Mucosa of stomach (tissue), 1 donor: ENCODE data around the gene CDC42BPB.
"Not testable (repeated sequence)": the region's sequence is repeated elsewhere in the genome, so short reads cannot be mapped to it uniquely, and the experiment has no call there.

Experiments used
- H3K27me3 ChIP-seq: one replicate; pipeline ENCODE4 v1.7.0; 2013; ENCODE audit warnings: mild to moderate bottlenecking, low read length; ENCODE audit not compliant: control insufficient read depth, insufficient read depth
- H3K36me3 ChIP-seq: one replicate; pipeline ENCODE4 v1.7.0; 2013; ENCODE audit warnings: low read length; ENCODE audit not compliant: control insufficient read depth, insufficient read depth
- H3K4me1 ChIP-seq: one replicate; pipeline ENCODE4 v1.7.0; 2013; ENCODE audit warnings: mild to moderate bottlenecking, low read length; ENCODE audit not compliant: control insufficient read depth, insufficient read depth
- H3K4me3 ChIP-seq: one replicate; pipeline ENCODE4 v1.7.0; 2013; ENCODE audit warnings: low read length
- H3K9ac ChIP-seq: one replicate; pipeline ENCODE4 v1.7.0; 2013; ENCODE audit warnings: mild to moderate bottlenecking, low read length, moderate library complexity
- H3K9me3 ChIP-seq: one replicate; pipeline ENCODE4 v1.7.0; 2013; ENCODE audit warnings: mild to moderate bottlenecking, low read length, moderate library complexity; ENCODE audit not compliant: control insufficient read depth
- donor health status: Pancreatic carcinoma.

CDC42BPB gene

GRCh38 chr14:102898776-102899515 is 158.4 kb downstream of the CDC42BPB start:
- H3K4me1 ChIP-seq: no peaks in the 10 kb centered on the region
- no peak overlapping the region for H3K4me3 ChIP-seq
- no peaks in the 10 kb centered on the region for H3K27me3 ChIP-seq
- no peaks in the 10 kb centered on the region for H3K36me3 ChIP-seq
- H3K9ac ChIP-seq: no peak overlapping the region
- H3K9me3 ChIP-seq: no peaks in the 10 kb centered on the region

DNA sequence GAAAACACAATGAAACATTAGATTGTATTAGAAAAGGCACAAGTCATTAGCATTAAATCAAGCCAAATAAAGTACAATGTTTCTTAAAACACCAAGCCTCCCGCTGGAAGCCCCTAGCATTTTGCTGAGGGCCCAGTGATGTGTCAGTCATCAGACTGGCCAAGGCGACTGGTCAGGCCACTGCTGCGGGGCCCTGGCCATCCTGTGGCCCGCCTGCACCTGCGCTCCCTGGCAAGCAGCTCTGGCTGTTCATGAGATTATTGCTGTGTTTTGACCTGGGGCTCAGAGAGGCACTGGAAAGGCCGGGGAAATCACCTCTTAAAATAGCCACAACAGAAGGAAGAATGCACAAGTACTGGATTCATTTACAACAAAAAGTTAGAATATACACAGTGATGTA is 159.1 kb downstream of the CDC42BPB start:
- Histone ChIP-seq H3K27me3 (no peaks in the 10 kb centered on the region), H3K4me3 (no peak overlapping the region), H3K9me3 (no peaks in the 10 kb centered on the region), H3K4me1 (no peaks in the 10 kb centered on the region), H3K9ac (no peak overlapping the region), H3K36me3 (no peaks in the 10 kb centered on the region)

DNA sequence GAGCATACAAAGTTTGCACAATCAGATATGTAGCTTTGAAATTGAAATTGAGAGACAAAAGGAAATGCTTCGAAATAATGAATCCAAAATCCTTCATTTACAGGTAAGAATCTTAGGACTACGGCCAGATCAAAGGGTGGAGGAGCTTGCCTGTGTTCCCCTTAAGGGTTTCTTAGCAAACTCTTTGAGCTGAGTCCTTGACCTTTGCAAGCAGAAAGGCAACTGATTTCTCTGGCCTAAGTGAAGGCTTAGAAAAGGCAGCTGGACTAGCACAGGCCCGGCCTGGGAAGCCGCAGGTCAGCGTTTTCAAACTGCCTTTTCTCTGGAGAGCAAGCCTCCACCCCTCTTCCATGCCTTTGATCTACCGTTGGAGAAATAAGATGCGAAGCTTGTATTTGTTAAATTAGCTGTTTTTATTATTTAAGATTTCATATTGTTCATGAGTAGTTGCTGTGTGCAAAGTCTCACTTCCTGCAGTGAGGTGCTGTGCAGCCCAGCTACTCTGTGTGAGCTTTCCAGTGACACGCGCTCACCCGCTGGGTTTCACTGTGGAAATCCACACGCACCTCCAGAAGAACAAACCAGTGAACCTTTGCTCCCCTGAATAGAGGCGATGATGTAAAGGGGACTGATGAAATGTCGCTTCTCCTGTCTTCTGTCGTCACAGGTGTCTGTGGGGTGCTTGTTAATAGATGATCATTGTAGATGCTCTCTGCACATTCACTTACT is 159.9 kb downstream of the CDC42BPB start:
- H3K36me3 ChIP-seq: no peaks in the 10 kb centered on the region
- H3K4me1 ChIP-seq: no peaks in the 10 kb centered on the region
- no peaks in the 10 kb centered on the region for H3K9me3 ChIP-seq

DNA sequence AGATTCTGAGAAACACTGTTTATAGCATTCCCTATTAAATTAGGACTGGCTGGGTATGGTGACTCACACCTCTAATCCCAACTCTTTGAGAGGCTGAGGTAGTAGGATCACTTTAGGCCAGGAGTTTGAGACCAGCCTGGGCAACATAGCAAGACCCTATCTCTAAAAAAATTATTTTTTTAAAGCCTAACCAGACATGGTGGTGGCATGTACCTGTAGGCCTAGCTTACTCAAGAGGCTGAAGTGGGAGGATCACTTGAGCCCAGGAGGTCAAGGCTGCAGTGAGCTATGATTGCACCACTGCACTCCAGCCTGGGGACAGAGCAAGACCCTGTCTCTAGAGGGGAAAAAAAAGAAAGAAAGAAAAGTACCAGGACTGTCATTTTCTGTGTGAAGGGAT is 160.6 kb downstream of the CDC42BPB start:
- not testable (repeated sequence) for H3K4me3 ChIP-seq, H3K9me3 ChIP-seq, H3K4me1 ChIP-seq, H3K36me3 ChIP-seq, H3K27me3 ChIP-seq, H3K9ac ChIP-seq

More for the DNA sequence above, 159.9 kb downstream of the CDC42BPB start:
- Histone ChIP-seq H3K9ac (no peak overlapping the region), H3K27me3 (no peaks in the 10 kb centered on the region), H3K4me3 (no peak overlapping the region)

- H3K9me3 ChIP-seq: no peaks in the 10 kb centered on the region
- H3K36me3 ChIP-seq: no peaks in the 10 kb centered on the region
- no peaks in the 10 kb centered on the region for H3K27me3 ChIP-seq
- H3K9ac ChIP-seq: no peak overlapping the region
- no peaks in the 10 kb centered on the region for H3K4me1 ChIP-seq
- H3K4me3 ChIP-seq: no peak overlapping the region
These were observed 163.9 kb downstream of the CDC42BPB start for GRCh38 chr14:102893452-102893851.

DNA sequence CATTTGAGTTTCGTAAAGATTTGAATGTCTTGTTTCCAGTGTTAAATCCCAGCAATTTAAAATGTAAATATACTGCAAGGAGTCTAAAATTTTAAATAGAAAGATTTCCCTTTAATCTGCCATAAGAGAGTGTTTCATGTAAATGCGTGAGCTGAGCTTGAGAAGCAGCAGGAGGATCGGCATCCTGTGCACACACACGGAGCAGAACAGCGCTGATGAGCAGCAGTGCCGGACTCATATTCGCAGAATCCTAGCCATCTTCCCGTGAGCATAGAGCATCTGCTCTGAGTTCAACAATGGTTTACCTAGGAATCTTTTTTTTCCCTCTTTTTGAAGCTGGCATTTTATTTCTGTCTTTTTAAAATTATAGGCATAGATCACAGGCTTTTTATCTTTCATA is 164.7 kb downstream of the CDC42BPB start:
- H3K36me3 ChIP-seq: no peaks in the 10 kb centered on the region

GRCh38 chr14:102891556-102891955 is 165.8 kb downstream of the CDC42BPB start:
- H3K4me3 ChIP-seq: no peak overlapping the region
- no peaks in the 10 kb centered on the region for H3K36me3 ChIP-seq
- H3K9ac ChIP-seq: no peak overlapping the region
- no peaks in the 10 kb centered on the region for H3K9me3 ChIP-seq
- H3K27me3 ChIP-seq: no peaks in the 10 kb centered on the region
- H3K4me1 ChIP-seq: no peaks in the 10 kb centered on the region

More for the DNA sequence above, 164.7 kb downstream of the CDC42BPB start:
- Histone ChIP-seq H3K4me1 (no peaks in the 10 kb centered on the region), H3K9me3 (no peaks in the 10 kb centered on the region), H3K27me3 (no peaks in the 10 kb centered on the region), H3K9ac (no peak overlapping the region), H3K4me3 (no peak overlapping the region)

GRCh38 chr14:102891111-102891510 is 166.2 kb downstream of the CDC42BPB start:
- Histone ChIP-seq H3K27me3 (no peaks in the 10 kb centered on the region), H3K4me1 (no peaks in the 10 kb centered on the region), H3K36me3 (no peaks in the 10 kb centered on the region), H3K4me3 (no peak overlapping the region), H3K9ac (no peak overlapping the region), H3K9me3 (no peaks in the 10 kb centered on the region)

- H3K9ac ChIP-seq: no peak overlapping the region
- H3K9me3 ChIP-seq: no peaks in the 10 kb centered on the region
- no peaks in the 10 kb centered on the region for H3K4me1 ChIP-seq
- H3K36me3 ChIP-seq: no peaks in the 10 kb centered on the region
- no peak overlapping the region for H3K4me3 ChIP-seq
- no peaks in the 10 kb centered on the region for H3K27me3 ChIP-seq
These were observed 167.7 kb downstream of the CDC42BPB start for GRCh38 chr14:102889615-102890014.

- H3K9ac ChIP-seq: no peak overlapping the region
- H3K27me3 ChIP-seq: no peaks in the 10 kb centered on the region
- no peaks in the 10 kb centered on the region for H3K9me3 ChIP-seq
- H3K4me1 ChIP-seq: no peaks in the 10 kb centered on the region
- H3K36me3 ChIP-seq: no peaks in the 10 kb centered on the region
- no peak overlapping the region for H3K4me3 ChIP-seq
These were observed 168.6 kb downstream of the CDC42BPB start for GRCh38 chr14:102888748-102889147.

DNA sequence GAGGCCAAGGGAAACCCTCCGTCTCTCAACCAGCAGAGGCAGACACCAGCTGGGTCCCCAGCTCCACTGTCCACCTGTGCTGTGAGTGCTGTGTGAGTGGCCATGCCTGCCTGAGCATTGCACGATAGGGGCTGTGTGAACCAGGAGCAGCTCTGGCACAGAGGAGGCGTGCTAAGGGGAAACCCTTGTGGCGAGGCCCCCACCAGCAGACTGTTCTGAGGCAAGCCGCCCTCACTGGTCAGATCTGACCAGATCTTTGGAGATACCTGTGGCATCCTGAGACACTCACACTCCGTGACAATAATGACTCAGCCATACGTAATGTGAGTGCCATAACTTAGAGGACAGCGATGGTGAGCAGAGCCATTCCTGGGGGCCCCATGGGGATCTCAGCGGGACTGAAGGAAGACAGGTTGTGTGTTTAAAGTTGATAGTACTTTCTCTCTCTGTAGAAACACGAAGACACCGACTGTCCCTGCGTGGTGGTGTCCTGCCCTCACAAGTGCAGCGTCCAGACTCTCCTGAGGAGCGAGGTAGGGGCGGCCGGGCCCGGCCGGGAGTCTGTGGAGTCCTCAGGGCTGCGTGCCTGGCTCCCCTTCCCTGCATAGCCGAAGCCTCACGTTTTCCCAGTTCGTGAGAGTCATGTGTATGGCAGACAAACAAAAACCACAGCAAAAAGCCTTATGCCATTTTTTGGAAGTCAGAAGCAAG is 171.5 kb downstream of the CDC42BPB start:
- Histone ChIP-seq H3K9ac (no peak overlapping the region), H3K4me1 (no peaks in the 10 kb centered on the region), H3K9me3 (no peaks in the 10 kb centered on the region), H3K27me3 (no peaks in the 10 kb centered on the region), H3K4me3 (no peak overlapping the region), H3K36me3 (no peaks in the 10 kb centered on the region)

DNA sequence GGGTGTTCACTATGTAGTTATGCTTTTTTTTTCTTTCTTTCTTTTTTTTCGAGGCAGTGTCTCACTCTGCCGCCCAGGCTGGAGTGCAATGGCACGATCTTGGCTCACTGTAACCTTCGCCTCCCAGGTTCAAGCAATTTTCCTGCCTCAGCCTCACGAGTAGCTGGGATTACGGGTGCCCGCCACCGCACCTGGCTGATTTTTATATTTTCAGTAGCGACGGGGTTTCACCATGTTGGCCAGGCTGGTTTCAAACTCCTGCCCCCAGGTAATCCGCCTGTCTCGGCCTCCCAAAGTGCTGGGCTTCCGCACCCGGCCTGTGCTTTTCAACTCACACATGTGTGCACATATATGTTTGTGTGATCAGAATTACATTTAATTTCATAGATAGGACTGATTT is 173.8 kb downstream of the CDC42BPB start:
- Histone ChIP-seq H3K9me3 (no peaks in the 10 kb centered on the region), H3K4me1 (peaks cover 8% of the 10 kb centered on the region), H3K27me3 (no peaks in the 10 kb centered on the region), H3K4me3 (no peak overlapping the region), H3K36me3 (no peaks in the 10 kb centered on the region), H3K9ac (no peak overlapping the region)
